A549 (cell line): ENCODE measurements around the gene CLCN4. TPM values are rescaled to one million over a fixed set of nuclear protein-coding genes. Genes with fewer than 3 reads are reported as not detected.

ENCODE experiments used
- ATAC-seq, 2 experiments: fragments of 200-7000 bp in 1 of 2; fragments of >200 bp in 1 of 2; cut with Nextera tagmentation in 1 of 2; cut with Tn5 transposase in 1 of 2; 3 replicates each; pipeline versions ENCODE4 v1.8.0 to v1.9.1; 2018 to 2020; ENCODE audit warnings: mild to moderate bottlenecking in 1 of 2, moderate library complexity in 1 of 2
- CTCF ChIA-PET: fragments of 300-600 bp; sonication (Branson Sonifier 250); formaldehyde crosslinking; extraction: SDS; loops from one replicate; lab custom pipeline; 2021; ENCODE audit warnings: antibody characterized with exemption, inconsistent platforms; lab: Yijun Ruan, JAX
- POLR2A ChIA-PET: fragments of 350-600 bp; formaldehyde crosslinking; extraction: SDS; loops from one replicate; lab custom pipeline; 2021; ENCODE audit warnings: antibody characterized with exemption, inconsistent platforms; lab: Yijun Ruan, JAX
- DNase-seq, 2 experiments: peaks; one replicate each; pipeline versions ENCODE4 v3.0.0 to v3.0.0-alpha.2; 2011 to 2016; ENCODE audit warnings: low read depth in 1 of 2, low spot score in 1 of 2
- FAIRE-seq: peaks from 2 replicates; lab custom pipeline; 2011; peaks lifted over from hg19 to GRCh38; lab: Jason Lieb, UNC
- H3K27ac ChIP-seq, 2 experiments: fragments of >200 bp; sonication (Bioruptor Twin); formaldehyde crosslinking; 3 replicates each; pipeline ENCODE4 v1.5.1; 2016 to 2017
- H3K4me1 ChIP-seq: fragments of >200 bp; sonication (Bioruptor Twin); formaldehyde crosslinking; 3 replicates; pipeline ENCODE4 v1.6.1; 2016
- H3K4me2 ChIP-seq: fragments of >200 bp; sonication (Bioruptor Twin); formaldehyde crosslinking; 3 replicates; pipeline ENCODE4 v1.6.1; 2016
- H3K4me3 ChIP-seq: fragments of >200 bp; sonication (Bioruptor Twin); formaldehyde crosslinking; 3 replicates; pipeline ENCODE4 v1.5.1; 2016
- H3K9me3 ChIP-seq: fragments of >200 bp; sonication (Bioruptor Twin); formaldehyde crosslinking; 3 replicates; pipeline ENCODE4 v1.6.1; 2016
- BHLHE40 ChIP-seq: IDR thresholded peaks from 2 replicates; pipeline ENCODE4 v1.6.1; 2012; ENCODE audit warnings: low read depth, low read length, inconsistent platforms
- CBX2 ChIP-seq: fragments of 200-600 bp; sonication (generic); IDR thresholded peaks from 2 replicates; pipeline ENCODE4 v1.6.1; 2016; ENCODE audit warnings: low read depth, mild to moderate bottlenecking, borderline replicate concordance
- CHD2 ChIP-seq: fragments of 150-350 bp; IDR thresholded peaks from 2 replicates; pipeline ENCODE4 v1.6.1; 2014; ENCODE audit warnings: low read length; ENCODE audit not compliant: partially characterized antibody
- EP300 ChIP-seq, 2 experiments: fragments of >200 bp; sonication (Bioruptor Twin); formaldehyde crosslinking; IDR thresholded peaks; 2 replicates in 1 of 2; 3 replicates in 1 of 2; pipeline ENCODE4 v1.6.1; 2016 to 2017
- FOSB ChIP-seq: fragments of 250-450 bp; sonication (Bioruptor Pico); IDR thresholded peaks from 2 replicates; pipeline ENCODE4 v1.5.0; 2020; ENCODE audit warnings: mild to moderate bottlenecking, moderate library complexity
- FOXS1 ChIP-seq: fragments of 250-450 bp; sonication (Bioruptor Pico); IDR thresholded peaks from 2 replicates; pipeline ENCODE4 v1.5.0; 2020; ENCODE audit warnings: mild to moderate bottlenecking, moderate library complexity
- GATA3 ChIP-seq: IDR thresholded peaks from 2 replicates; pipeline ENCODE4 v1.6.1; 2012; ENCODE audit warnings: borderline replicate concordance
- HOXA7 ChIP-seq: fragments of 250-450 bp; sonication (Bioruptor Pico); IDR thresholded peaks from 2 replicates; pipeline ENCODE4 v1.5.0; 2020; ENCODE audit warnings: mild to moderate bottlenecking, moderate library complexity
- HOXB5 ChIP-seq: fragments of 250-450 bp; sonication (Bioruptor Pico); IDR thresholded peaks from 2 replicates; pipeline ENCODE4 v1.5.0; 2020; ENCODE audit warnings: mild to moderate bottlenecking, moderate library complexity
- JUN ChIP-seq, 2 experiments: fragments of >200 bp; sonication (Bioruptor Twin); formaldehyde crosslinking; IDR thresholded peaks; 2 replicates in 1 of 2; 3 replicates in 1 of 2; pipeline ENCODE4 v1.6.1; 2016 to 2017
- JUNB ChIP-seq: fragments of >200 bp; sonication (Bioruptor Twin); formaldehyde crosslinking; IDR thresholded peaks from 2 replicates; pipeline ENCODE4 v1.6.1; 2016
- KDM5A ChIP-seq: fragments of 200-600 bp; sonication (generic); IDR thresholded peaks from 2 replicates; pipeline ENCODE4 v1.6.1; 2016; ENCODE audit warnings: antibody characterized with exemption, mild to moderate bottlenecking
- MAZ ChIP-seq: fragments of 150-350 bp; IDR thresholded peaks from 2 replicates; pipeline ENCODE4 v1.6.1; 2014; ENCODE audit warnings: antibody characterized with exemption, low read depth, low read length, borderline replicate concordance
- NFE2L2 ChIP-seq: fragments of 150-350 bp; conservative IDR thresholded peaks from 2 replicates; pipeline ENCODE4 v1.6.1; 2014; ENCODE audit warnings: low read length
- NR3C1 ChIP-seq: fragments of >200 bp; sonication (Bioruptor Twin); formaldehyde crosslinking; IDR thresholded peaks from 3 replicates; pipeline ENCODE4 v1.6.1; 2017
- PHF8 ChIP-seq: fragments of 200-600 bp; sonication (generic); IDR thresholded peaks from 2 replicates; pipeline ENCODE4 v1.6.1; 2016; ENCODE audit warnings: low read depth, mild to moderate bottlenecking, antibody characterized with exemption, moderate library complexity, borderline replicate concordance
- RARB ChIP-seq: fragments of 250-450 bp; sonication (Bioruptor Pico); IDR thresholded peaks from 2 replicates; pipeline ENCODE4 v1.8.0; 2021; ENCODE audit warnings: mild to moderate bottlenecking, moderate library complexity
- RCOR1 ChIP-seq: fragments of 150-350 bp; IDR thresholded peaks from 2 replicates; pipeline ENCODE4 v1.6.1; 2014; ENCODE audit warnings: antibody characterized with exemption, low read length, low read depth
- RFX5 ChIP-seq: fragments of 450-650 bp; IDR thresholded peaks from 2 replicates; pipeline ENCODE4 v1.7.1; 2014; ENCODE audit warnings: antibody characterized with exemption, mild to moderate bottlenecking, moderate library complexity
- SMC3 ChIP-seq: fragments of >200 bp; sonication (Bioruptor Twin); formaldehyde crosslinking; IDR thresholded peaks from 3 replicates; pipeline ENCODE4 v1.6.1; 2018; ENCODE audit warnings: inconsistent platforms
- SREBF2 ChIP-seq: fragments of 450-650 bp; IDR thresholded peaks from 2 replicates; pipeline ENCODE4 v1.6.1; 2014; ENCODE audit warnings: mild to moderate bottlenecking, moderate library complexity
- TFCP2L1 ChIP-seq: fragments of 250-450 bp; sonication (Bioruptor Pico); IDR thresholded peaks from 2 replicates; pipeline ENCODE4 v1.5.0; 2021; ENCODE audit warnings: mild to moderate bottlenecking
- ZC3H11A ChIP-seq: fragments of 450-650 bp; IDR thresholded peaks from 2 replicates; pipeline ENCODE4 v1.6.1; 2014; ENCODE audit warnings: antibody characterized with exemption, mild to moderate bottlenecking
- ZNF302 ChIP-seq: fragments of 250-450 bp; sonication (Bioruptor Pico); IDR thresholded peaks from 2 replicates; pipeline ENCODE4 v1.9.0; 2021; ENCODE audit warnings: inconsistent platforms, mild to moderate bottlenecking, moderate library complexity
- WGBS: methylation state at CpG from one replicate; pipeline ENCODE4 v1.1.6; 2017; ENCODE audit errors: missing lambda C conversion rate; 5-methylcytosine and 5-hydroxymethylcytosine counted together
- polyA plus RNA-seq, 4 experiments: library from polyadenylated mRNA; depleted of rRNA in 3 of 4; stranded (reverse); fragments of >200 nt; fragmentation: RNase III in 1 of 4; extraction: RNeasy Plus Mini Kit Qiagen cat#74134 plus additional on column Dnase treatment in 1 of 4; gene quantifications; 2 replicates in 3 of 4; 3 replicates in 1 of 4; pipeline ENCODE4 v1.2.3, GENCODE V29; 2011 to 2017
- TF ChIP-seq, protein P1 (sequence below): fragments of >200 bp; sonication (Bioruptor Twin); formaldehyde crosslinking; IDR thresholded peaks from 2 replicates; pipeline ENCODE4 v1.6.1; 2016
- TF ChIP-seq, protein P2 (sequence below): IDR thresholded peaks from 2 replicates; pipeline ENCODE4 v1.6.1; 2012; ENCODE audit warnings: low read depth, borderline replicate concordance
- TF ChIP-seq, protein P3 (sequence below): fragments of >200 bp; sonication (Bioruptor Twin); formaldehyde crosslinking; IDR thresholded peaks from 3 replicates; pipeline ENCODE4 v1.5.1; 2016
- TF ChIP-seq, protein P4 (sequence below): IDR thresholded peaks from 2 replicates; pipeline ENCODE4 v1.6.1; 2012

The CLCN4 gene
- polyA plus RNA-seq, 2 of the 4 experiments (the other 2 are of a cell fraction), result 2.8 to 4.7 TPM

DNA sequence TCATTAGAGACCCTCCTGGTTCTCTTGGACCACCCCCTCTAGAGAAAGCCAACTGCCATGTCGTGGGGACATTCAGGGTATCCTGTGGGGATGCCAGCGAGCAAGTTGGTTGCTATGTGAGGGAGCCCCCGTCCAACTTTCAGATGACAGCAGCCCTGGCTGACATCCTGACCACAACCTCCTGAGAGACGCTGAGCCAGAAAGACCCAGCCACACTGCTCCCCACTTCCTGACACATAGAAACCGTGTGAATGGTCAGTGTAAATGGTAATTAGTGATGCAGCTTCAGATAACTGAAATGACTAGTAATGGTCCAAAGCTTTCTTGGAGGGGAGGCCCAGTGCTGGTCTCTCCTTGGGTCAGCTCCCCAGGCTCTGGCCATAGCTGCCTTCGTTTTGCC, 10.8 kb downstream of the CLCN4 start:
- CTCF ChIA-PET, result interaction anchor here (2.4 to 2.8 kb wide), 2 partner anchors 22 to 48 kb away, joined by 10 to 11 read pairs; no protein-coding TSS in a partner anchor
- Histone ChIP-seq H3K4me1 (no peaks in the 10 kb centered on the region), H3K9me3 (no peaks in the 10 kb centered on the region), H3K27ac (no peak overlapping the region), H3K4me2 (no peak overlapping the region), H3K4me3 (no peak overlapping the region)
- FAIRE-seq (no peak), DNase-seq (no peak), ATAC-seq (no peak)
- TF ChIP-seq HOXA7 (no peak), RCOR1 (no peak), FOSB (no peak), ZNF302 (CRISPR knock-in tag) (no peak), HOXB5 (CRISPR knock-in tag) (no peak), BHLHE40 (no peak), CHD2 (no peak), SMC3 (no peak)
- TF ChIP-seq, protein P1, sequence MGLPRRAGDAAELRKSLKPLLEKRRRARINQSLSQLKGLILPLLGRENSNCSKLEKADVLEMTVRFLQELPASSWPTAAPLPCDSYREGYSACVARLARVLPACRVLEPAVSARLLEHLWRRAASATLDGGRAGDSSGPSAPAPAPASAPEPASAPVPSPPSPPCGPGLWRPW, result no peak
- POLR2A ChIA-PET, result no interaction called here
- 48% methylated on average over 4 of the region's 6 CpGs for WGBS

DNA sequence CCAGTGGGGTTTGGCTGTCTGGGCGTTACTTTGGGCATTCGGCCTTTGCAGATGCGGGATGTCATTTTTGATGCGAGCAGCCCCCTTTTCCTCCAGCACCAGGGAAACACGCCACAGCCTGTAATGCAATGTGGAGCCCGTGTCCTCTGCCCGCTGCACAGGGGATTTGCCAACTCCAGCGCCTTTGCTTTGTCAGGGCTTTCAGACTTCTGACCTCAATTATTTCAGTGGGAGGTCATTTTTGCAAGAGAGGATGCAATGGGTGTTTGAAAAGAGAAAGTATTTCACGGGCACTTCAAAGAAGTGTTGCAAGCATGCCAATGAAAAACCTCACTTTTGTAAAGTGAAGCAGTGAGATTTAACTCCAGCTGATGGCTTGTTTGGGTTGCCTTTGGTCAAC, 11.5 kb downstream of the CLCN4 start:
- TF ChIP-seq HOXA7, result no peak
- no peak for TF ChIP-seq JUN (IDR thresholded peaks at IDR 0.05)
- TF ChIP-seq, protein P2, sequence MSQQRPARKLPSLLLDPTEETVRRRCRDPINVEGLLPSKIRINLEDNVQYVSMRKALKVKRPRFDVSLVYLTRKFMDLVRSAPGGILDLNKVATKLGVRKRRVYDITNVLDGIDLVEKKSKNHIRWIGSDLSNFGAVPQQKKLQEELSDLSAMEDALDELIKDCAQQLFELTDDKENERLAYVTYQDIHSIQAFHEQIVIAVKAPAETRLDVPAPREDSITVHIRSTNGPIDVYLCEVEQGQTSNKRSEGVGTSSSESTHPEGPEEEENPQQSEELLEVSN, result no peak
- TF ChIP-seq ZC3H11A, result no peak
- DNase-seq (no peak), FAIRE-seq (no peak), ATAC-seq (no peak)
- Histone ChIP-seq H3K4me3 (no peak overlapping the region), H3K9me3 (no peaks in the 10 kb centered on the region), H3K27ac (no peak overlapping the region), H3K4me2 (no peak overlapping the region), H3K4me1 (no peaks in the 10 kb centered on the region)
- POLR2A ChIA-PET, result no interaction called here
- whole genome bisulfite sequencing, result 83% methylated on average over 9 of the region's 9 CpGs
- CTCF ChIA-PET, result interaction anchor here (0.9 to 2.8 kb wide), 3 partner anchors 22 to 49 kb away, joined by 3 to 11 read pairs (median 10); no protein-coding TSS in a partner anchor

DNA sequence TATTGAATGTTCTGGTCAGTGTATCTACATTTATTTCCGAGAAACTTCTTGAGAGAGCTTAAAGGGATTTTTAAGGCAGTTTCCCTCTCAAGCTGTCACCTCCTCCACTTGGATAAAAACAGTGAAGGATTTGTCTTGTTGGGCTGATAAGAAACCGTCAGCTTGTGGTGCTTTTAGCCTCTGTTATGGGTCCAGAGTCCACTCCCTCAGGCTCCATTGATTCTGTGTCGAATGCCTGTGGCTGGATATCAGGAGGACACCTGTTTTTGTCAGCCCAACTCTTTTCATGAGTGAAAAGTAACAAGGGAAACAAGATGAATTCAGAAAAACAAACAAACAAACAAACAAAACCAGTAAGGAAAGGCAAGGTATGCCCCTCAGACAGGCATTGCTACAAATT, 12.4 kb downstream of the CLCN4 start:
- ChIA-PET POLR2A (no interaction called here), CTCF (interaction anchor here (2.8 kb wide), 1 partner anchor 50 kb away, joined by 11 read pairs; no protein-coding TSS in a partner anchor)
- H3K4me1 ChIP-seq, result no peaks in the 10 kb centered on the region
- TF ChIP-seq RCOR1 (no peak), HOXB5 (CRISPR knock-in tag) (no peak), CBX2 (no peak), JUNB (no peak), CHD2 (no peak), RFX5 (no peak), NR3C1 (no peak), TFCP2L1 (CRISPR knock-in tag) (no peak), MAZ (no peak), GATA3 (no peak), EP300 (IDR thresholded peaks at IDR 0.05) (no peak), FOXS1 (no peak), KDM5A (no peak), SREBF2 (no peak), RARB (CRISPR knock-in tag) (no peak), PHF8 (no peak), NFE2L2 (no peak)
- TF ChIP-seq, protein P3, sequence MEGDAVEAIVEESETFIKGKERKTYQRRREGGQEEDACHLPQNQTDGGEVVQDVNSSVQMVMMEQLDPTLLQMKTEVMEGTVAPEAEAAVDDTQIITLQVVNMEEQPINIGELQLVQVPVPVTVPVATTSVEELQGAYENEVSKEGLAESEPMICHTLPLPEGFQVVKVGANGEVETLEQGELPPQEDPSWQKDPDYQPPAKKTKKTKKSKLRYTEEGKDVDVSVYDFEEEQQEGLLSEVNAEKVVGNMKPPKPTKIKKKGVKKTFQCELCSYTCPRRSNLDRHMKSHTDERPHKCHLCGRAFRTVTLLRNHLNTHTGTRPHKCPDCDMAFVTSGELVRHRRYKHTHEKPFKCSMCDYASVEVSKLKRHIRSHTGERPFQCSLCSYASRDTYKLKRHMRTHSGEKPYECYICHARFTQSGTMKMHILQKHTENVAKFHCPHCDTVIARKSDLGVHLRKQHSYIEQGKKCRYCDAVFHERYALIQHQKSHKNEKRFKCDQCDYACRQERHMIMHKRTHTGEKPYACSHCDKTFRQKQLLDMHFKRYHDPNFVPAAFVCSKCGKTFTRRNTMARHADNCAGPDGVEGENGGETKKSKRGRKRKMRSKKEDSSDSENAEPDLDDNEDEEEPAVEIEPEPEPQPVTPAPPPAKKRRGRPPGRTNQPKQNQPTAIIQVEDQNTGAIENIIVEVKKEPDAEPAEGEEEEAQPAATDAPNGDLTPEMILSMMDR, result no peak
- TF ChIP-seq, protein P4, sequence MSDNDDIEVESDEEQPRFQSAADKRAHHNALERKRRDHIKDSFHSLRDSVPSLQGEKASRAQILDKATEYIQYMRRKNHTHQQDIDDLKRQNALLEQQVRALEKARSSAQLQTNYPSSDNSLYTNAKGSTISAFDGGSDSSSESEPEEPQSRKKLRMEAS, result no peak
- 63% methylated on average over 3 of the region's 3 CpGs for WGBS
- no peak for DNase-seq
- no peak overlapping the region for H3K4me3 ChIP-seq
- no peak for ATAC-seq
- no peak for FAIRE-seq
- H3K4me2 ChIP-seq, result no peak overlapping the region
- no peaks in the 10 kb centered on the region for H3K9me3 ChIP-seq
- H3K27ac ChIP-seq, result no peak overlapping the region
